ENCODE data around the gene GFRA4.

Gene GFRA4

GRCh38 chr20:3658019-3658715 lies 5.0 kb downstream of the GFRA4 start:
- peaks cover 9% of the 10 kb centered on the region for H3K4me1 Mint-ChIP-seq (ENCODE audit: low read depth)
- DNase-seq, result no peak
- no peak overlapping the region for H3K27ac Mint-ChIP-seq
- no peaks in the 10 kb centered on the region for H3K9me3 Mint-ChIP-seq
- H3K27me3 Mint-ChIP-seq, result peaks cover 43% of the 10 kb centered on the region
- H3K36me3 Mint-ChIP-seq (ENCODE audit: low read depth), result no peaks in the 10 kb centered on the region
- H3K4me3 Mint-ChIP-seq, result no peak overlapping the region

- Mint-ChIP-seq H3K27me3 (peaks cover 20% of the 10 kb centered on the region), H3K9me3 (no peaks in the 10 kb centered on the region), H3K27ac (no peak overlapping the region), H3K4me1 (ENCODE audit: low read depth) (peaks cover 4% of the 10 kb centered on the region), H3K36me3 (ENCODE audit: low read depth) (peaks cover 7% of the 10 kb centered on the region), H3K4me3 (no peak overlapping the region)
- DNase-seq, result no peak
These were observed 8.1 kb downstream of the GFRA4 start for GRCh38 chr20:3655131-3655405.

- no peak overlapping the region for H3K27ac Mint-ChIP-seq
- H3K4me3 Mint-ChIP-seq, result no peak overlapping the region
- no peaks in the 10 kb centered on the region for H3K9me3 Mint-ChIP-seq
- peaks cover 15% of the 10 kb centered on the region for H3K27me3 Mint-ChIP-seq
- peaks cover 4% of the 10 kb centered on the region for H3K4me1 Mint-ChIP-seq (ENCODE audit: low read depth)
- DNase-seq, result no peak
- H3K36me3 Mint-ChIP-seq (ENCODE audit: low read depth), result peaks cover 11% of the 10 kb centered on the region
These were observed 8.7 kb downstream of the GFRA4 start for GRCh38 chr20:3654326-3655130.

- Mint-ChIP-seq H3K4me1 (ENCODE audit: low read depth) (peaks cover 2% of the 10 kb centered on the region), H3K27ac (no peak overlapping the region), H3K4me3 (no peak overlapping the region), H3K27me3 (peaks cover 9% of the 10 kb centered on the region), H3K9me3 (no peaks in the 10 kb centered on the region), H3K36me3 (ENCODE audit: low read depth) (peaks cover 15% of the 10 kb centered on the region)
- DNase-seq, result no peak
These were observed 9.3 kb downstream of the GFRA4 start for GRCh38 chr20:3653921-3654320.

DNA sequence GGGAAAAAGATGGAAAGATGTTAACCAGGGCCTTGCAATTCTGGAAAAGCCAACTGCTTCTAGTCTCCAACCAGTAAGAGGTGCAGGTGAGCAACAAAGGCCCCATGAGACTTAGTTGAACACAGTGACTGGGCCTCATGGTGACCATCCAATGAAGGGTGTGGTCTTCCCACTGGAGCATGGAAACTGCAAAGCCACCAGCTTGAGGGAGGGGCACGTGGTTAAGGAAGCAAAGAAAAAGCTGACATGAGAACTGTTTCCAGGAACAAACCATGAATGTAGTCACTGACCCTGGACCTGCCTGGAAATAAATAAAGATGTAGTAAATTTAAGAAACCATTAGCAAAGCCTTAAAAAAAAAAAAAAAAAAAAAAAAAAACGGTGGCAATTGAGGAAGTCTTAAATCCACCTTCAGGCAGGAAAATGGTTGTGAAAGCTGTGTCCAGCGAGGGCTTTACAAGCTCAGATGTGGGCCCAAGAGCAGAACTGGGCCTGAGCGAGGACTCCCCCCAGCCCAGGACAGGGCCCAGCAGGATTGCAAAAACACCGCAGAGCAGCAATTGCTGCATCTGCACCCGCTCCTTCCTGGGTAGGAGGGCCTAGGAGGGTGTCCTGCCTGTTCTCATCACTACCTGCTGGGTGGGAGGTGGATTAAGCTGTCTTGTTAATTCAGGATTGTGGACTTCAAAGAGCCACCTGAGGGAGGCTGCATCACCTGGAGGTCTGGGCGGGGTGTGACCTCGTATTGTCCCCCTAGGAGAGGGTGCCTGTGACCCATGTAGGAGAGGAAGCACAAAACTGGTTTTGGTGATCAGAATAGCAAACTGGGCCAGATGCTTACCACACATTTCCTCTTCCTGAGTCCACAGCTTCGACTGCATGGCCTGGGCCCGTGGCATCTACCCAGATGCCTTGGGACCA lies 10.3 kb downstream of the GFRA4 start:
- no peaks in the 10 kb centered on the region for H3K9me3 Mint-ChIP-seq
- H3K4me1 Mint-ChIP-seq (ENCODE audit: low read depth), result no peaks in the 10 kb centered on the region
- no peak for DNase-seq
- no peak overlapping the region for H3K4me3 Mint-ChIP-seq
- no peak overlapping the region for H3K27ac Mint-ChIP-seq
- H3K36me3 Mint-ChIP-seq (ENCODE audit: low read depth), result peaks cover 24% of the 10 kb centered on the region
- H3K27me3 Mint-ChIP-seq, result peaks cover 6% of the 10 kb centered on the region

GRCh38 chr20:3652221-3652620 lies 11.0 kb downstream of the GFRA4 start:
- no peak overlapping the region for H3K4me3 Mint-ChIP-seq
- DNase-seq, result no peak
- no peaks in the 10 kb centered on the region for H3K9me3 Mint-ChIP-seq
- H3K36me3 Mint-ChIP-seq (ENCODE audit: low read depth), result peaks cover 30% of the 10 kb centered on the region
- no peak overlapping the region for H3K27ac Mint-ChIP-seq
- no peaks in the 10 kb centered on the region for H3K27me3 Mint-ChIP-seq
- no peaks in the 10 kb centered on the region for H3K4me1 Mint-ChIP-seq (ENCODE audit: low read depth)

DNA sequence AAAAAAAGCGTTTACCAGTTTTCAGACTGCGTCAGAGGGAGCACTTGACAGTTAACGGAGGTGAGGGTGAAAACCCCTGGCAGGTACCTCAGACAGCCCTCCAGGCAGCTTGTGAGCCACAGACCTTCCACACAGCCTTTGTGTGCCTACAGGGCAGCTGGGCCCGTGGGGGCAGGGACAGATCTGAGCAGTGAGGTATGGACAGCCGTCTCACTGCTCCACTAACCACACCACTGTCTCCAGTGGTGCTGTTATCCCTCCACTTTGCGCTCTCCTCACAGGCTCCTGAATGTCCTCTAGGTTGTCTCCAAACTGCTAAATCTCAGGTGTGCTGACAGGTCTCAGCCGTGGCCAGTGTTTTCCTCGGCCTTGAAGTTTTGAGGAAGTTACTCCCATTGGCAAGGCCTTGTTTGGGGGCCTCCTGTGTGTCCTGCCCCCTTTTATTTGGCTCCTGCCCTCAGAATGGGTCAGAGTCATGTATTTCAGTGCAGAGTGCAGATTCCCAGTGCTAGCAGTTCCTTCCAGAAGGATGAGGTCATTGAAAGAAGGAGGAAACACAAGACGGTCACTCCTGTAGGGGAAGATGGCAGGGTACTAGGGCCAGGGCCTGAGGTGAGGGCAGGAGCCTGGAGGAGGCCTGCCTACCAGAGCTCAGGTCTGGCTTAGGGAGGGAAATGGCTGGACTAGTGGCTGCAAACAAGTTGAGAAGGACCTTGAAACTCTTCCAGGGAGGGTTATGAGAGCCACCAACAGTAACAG lies 11.8 kb downstream of the GFRA4 start:
- Mint-ChIP-seq H3K36me3 (ENCODE audit: low read depth) (peaks cover 37% of the 10 kb centered on the region), H3K27ac (no peak overlapping the region), H3K4me3 (no peak overlapping the region), H3K4me1 (ENCODE audit: low read depth) (no peaks in the 10 kb centered on the region), H3K9me3 (no peaks in the 10 kb centered on the region), H3K27me3 (no peaks in the 10 kb centered on the region)
- no peak for DNase-seq

DNA sequence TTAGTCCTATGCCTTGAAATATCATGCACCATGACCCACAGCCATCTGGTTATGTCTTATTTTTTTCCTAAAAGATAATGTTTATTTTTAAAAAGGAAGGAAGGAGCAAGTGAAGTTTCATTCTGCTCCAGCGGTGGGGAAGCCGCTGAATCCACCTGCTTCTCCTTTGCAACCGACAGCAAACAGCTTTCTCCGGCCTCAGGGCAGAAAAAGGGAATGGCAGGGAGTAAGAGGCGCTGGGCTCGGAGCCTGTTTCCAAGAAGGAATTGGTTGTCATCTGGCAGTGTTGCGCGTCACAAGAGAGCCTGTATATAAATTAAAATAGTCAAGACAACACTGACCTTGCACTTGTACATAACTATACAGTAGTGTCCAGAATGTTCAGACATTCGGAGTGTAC lies 14.2 kb downstream of the GFRA4 start:
- H3K27ac Mint-ChIP-seq, result no peak overlapping the region
- DNase-seq, result no peak
- no peak overlapping the region for H3K4me3 Mint-ChIP-seq
- peaks cover 59% of the 10 kb centered on the region for H3K36me3 Mint-ChIP-seq (ENCODE audit: low read depth)
- H3K4me1 Mint-ChIP-seq (ENCODE audit: low read depth), result no peaks in the 10 kb centered on the region
- no peaks in the 10 kb centered on the region for H3K9me3 Mint-ChIP-seq
- no peaks in the 10 kb centered on the region for H3K27me3 Mint-ChIP-seq

DNA sequence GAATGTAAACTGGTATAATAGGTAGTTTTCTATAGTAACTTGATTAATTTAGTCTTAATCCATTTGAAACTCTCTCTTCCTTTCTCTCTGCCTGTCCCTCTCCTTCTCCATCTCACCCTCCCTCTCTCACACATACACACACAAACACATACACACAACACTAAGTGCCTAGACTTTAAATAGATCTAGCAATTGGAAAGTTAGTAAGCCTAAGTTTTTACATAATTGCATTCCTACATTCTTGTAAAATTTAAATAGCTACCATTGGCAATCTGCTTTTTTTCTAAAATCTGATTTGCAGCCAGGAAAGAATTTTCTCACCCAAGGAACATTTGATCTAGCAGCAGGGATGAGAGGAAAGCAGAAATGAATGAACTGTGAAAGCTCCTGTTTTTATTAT lies 15.7 kb downstream of the GFRA4 start:
- H3K27me3 Mint-ChIP-seq, result no peaks in the 10 kb centered on the region
- no peaks in the 10 kb centered on the region for H3K4me1 Mint-ChIP-seq (ENCODE audit: low read depth)
- no peak overlapping the region for H3K4me3 Mint-ChIP-seq
- no peak for DNase-seq
- H3K27ac Mint-ChIP-seq, result no peak overlapping the region
- H3K9me3 Mint-ChIP-seq, result no peaks in the 10 kb centered on the region
- peaks cover 69% of the 10 kb centered on the region for H3K36me3 Mint-ChIP-seq (ENCODE audit: low read depth)

GRCh38 chr20:3646651-3647050 lies 16.5 kb downstream of the GFRA4 start:
- no peak overlapping the region for H3K4me3 Mint-ChIP-seq
- peaks cover 71% of the 10 kb centered on the region for H3K36me3 Mint-ChIP-seq (ENCODE audit: low read depth)
- H3K9me3 Mint-ChIP-seq, result no peaks in the 10 kb centered on the region
- no peaks in the 10 kb centered on the region for H3K27me3 Mint-ChIP-seq
- H3K27ac Mint-ChIP-seq, result no peak overlapping the region
- no peaks in the 10 kb centered on the region for H3K4me1 Mint-ChIP-seq (ENCODE audit: low read depth)
- DNase-seq, result no peak

DNA sequence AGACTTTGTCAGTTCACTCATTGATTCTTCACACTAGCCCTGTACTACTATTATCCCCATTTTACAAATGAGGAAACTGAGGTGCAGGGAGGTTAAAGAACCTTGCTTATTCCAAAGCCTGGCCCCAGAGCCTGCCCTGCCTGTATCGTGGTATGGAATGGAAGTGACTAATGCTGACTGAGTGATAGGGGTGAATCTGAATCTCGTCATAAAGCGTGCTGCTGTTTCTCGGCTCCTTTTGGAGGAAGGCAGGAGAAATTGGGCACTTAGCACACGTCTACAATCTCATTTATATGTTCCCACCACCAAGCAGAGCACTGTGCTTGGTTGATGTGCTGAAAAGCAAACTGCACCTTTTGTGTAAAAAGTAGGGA lies 17.1 kb downstream of the GFRA4 start:
- Mint-ChIP-seq H3K9me3 (no peaks in the 10 kb centered on the region), H3K36me3 (ENCODE audit: low read depth) (peaks cover 71% of the 10 kb centered on the region)

DNA sequence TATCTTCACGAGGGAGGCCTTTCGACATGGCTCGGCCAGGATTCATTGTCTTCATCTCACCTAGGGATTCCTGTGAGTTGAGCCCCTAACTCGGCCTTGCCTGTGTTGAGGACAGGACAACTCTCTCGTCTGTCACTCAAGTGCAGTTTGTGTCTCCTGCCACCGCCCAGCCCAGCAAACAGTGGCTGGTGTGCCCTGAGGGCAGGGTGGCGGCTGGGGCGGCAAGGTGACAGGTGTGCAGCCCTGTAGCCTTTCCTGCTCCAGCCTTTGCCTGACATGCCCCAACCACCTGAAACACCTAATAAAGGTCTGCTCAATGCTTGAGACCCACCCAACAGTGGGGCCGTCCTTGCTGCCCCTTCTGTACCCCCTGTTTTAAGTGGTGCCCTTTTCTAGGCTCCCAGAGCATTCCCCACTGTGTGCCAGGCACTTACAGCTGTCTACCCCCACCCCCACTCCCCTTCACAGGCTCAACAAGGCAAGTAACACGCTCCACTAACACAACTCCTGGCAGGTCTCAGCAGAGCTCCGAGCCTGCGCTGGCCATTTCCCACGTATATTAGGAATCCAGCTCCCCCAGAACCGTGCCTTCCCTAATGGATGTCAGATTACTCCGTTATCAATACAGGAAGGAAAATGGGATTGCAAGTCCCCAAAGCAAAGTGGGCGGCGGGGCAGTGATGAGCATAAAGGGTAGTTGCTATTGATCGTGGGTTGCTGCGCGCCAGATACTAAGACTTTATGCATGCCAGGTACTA lies 17.7 kb downstream of the GFRA4 start:
- H3K4me3 Mint-ChIP-seq, result no peak overlapping the region
- no peak overlapping the region for H3K27ac Mint-ChIP-seq
- H3K27me3 Mint-ChIP-seq, result no peaks in the 10 kb centered on the region
- H3K36me3 Mint-ChIP-seq (ENCODE audit: low read depth), result peaks cover 77% of the 10 kb centered on the region
- no peaks in the 10 kb centered on the region for H3K4me1 Mint-ChIP-seq (ENCODE audit: low read depth)
- no peak for DNase-seq
- no peaks in the 10 kb centered on the region for H3K9me3 Mint-ChIP-seq

More for the DNA sequence above, 17.1 kb downstream of the GFRA4 start:
- no peak for DNase-seq
- H3K4me3 Mint-ChIP-seq, result no peak overlapping the region
- H3K27me3 Mint-ChIP-seq, result no peaks in the 10 kb centered on the region
- no peaks in the 10 kb centered on the region for H3K4me1 Mint-ChIP-seq (ENCODE audit: low read depth)
- H3K27ac Mint-ChIP-seq, result no peak overlapping the region

GRCh38 chr20:3640259-3640658 lies 22.9 kb downstream of the GFRA4 start:
- Mint-ChIP-seq H3K4me1 (ENCODE audit: low read depth) (no peaks in the 10 kb centered on the region), H3K4me3 (no peak overlapping the region), H3K36me3 (ENCODE audit: low read depth) (peaks cover 49% of the 10 kb centered on the region), H3K27ac (no peak overlapping the region), H3K27me3 (no peaks in the 10 kb centered on the region), H3K9me3 (no peaks in the 10 kb centered on the region)
- DNase-seq, result no peak

DNA sequence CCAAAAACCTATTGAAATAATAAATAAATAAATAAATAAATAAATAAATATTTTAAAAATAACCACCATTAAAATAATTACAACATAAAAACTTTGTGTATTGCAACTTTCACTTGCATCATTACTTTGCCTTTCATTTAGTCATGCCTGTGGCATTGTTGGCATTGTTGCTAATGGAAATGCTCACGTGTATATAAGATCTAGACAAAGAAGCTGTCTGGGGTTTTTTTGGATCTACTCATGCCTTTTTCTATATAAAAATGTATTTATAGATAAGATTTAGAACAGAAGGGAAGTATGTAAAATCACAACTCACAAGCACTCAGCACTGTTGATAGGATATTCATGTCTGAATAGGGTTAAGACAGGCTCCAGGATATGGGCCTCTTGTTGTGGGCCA lies 27.9 kb downstream of the GFRA4 start:
- peaks cover 21% of the 10 kb centered on the region for H3K36me3 Mint-ChIP-seq (ENCODE audit: low read depth)
- no peaks in the 10 kb centered on the region for H3K4me1 Mint-ChIP-seq (ENCODE audit: low read depth)
- H3K4me3 Mint-ChIP-seq, result no peak overlapping the region
- DNase-seq, result no peak
- no peaks in the 10 kb centered on the region for H3K27me3 Mint-ChIP-seq
- no peaks in the 10 kb centered on the region for H3K9me3 Mint-ChIP-seq
- no peak overlapping the region for H3K27ac Mint-ChIP-seq
